GM23248 (cell line): Measurements from ENCODE around the gene MOB3B. TPM values are rescaled to one million over a fixed set of nuclear protein-coding genes. Genes with fewer than 3 reads are reported as not detected.

Experiments used
- DNase-seq: peaks from one replicate; pipeline ENCODE4 v3.0.0-alpha.2; 2015
- H2AFZ ChIP-seq: fragments of 200-600 bp; sonication (generic); 2 replicates; pipeline ENCODE4 v1.6.1; 2016; ENCODE audit warnings: antibody characterized with exemption
- H3F3A ChIP-seq: fragments of 200-600 bp; sonication (generic); 2 replicates; pipeline ENCODE4 v1.6.1; 2016; ENCODE audit warnings: mild to moderate bottlenecking, antibody characterized with exemption, mixed run types; ENCODE audit not compliant: insufficient read depth
- H3K27ac ChIP-seq: fragments of 200-600 bp; sonication (generic); 2 replicates; pipeline ENCODE4 v1.5.1; 2016; ENCODE audit warnings: mild to moderate bottlenecking
- H3K27me3 ChIP-seq: fragments of 200-600 bp; sonication (generic); replicated peaks from 2 replicates; pipeline ENCODE4 v1.6.1; 2016; ENCODE audit warnings: mild to moderate bottlenecking; ENCODE audit not compliant: insufficient read depth
- H3K36me3 ChIP-seq: fragments of 200-600 bp; sonication (generic); 2 replicates; pipeline ENCODE4 v1.6.1; 2016; ENCODE audit warnings: low read depth, mild to moderate bottlenecking
- H3K4me1 ChIP-seq: fragments of 200-600 bp; sonication (generic); 2 replicates; pipeline ENCODE4 v1.6.1; 2016; ENCODE audit warnings: mild to moderate bottlenecking; ENCODE audit not compliant: insufficient read depth
- H3K4me2 ChIP-seq: fragments of 200-600 bp; sonication (generic); one replicate; pipeline ENCODE4 v1.6.1; 2016; ENCODE audit warnings: mild to moderate bottlenecking; ENCODE audit not compliant: unreplicated experiment
- H3K4me3 ChIP-seq: fragments of 200-600 bp; sonication (generic); 2 replicates; pipeline ENCODE4 v1.5.1; 2016; ENCODE audit warnings: mild to moderate bottlenecking
- H3K79me2 ChIP-seq: fragments of 200-600 bp; sonication (generic); 2 replicates; pipeline ENCODE4 v1.6.1; 2016; ENCODE audit warnings: mild to moderate bottlenecking; ENCODE audit not compliant: insufficient read depth
- H3K9ac ChIP-seq: fragments of 200-600 bp; sonication (generic); 2 replicates; pipeline ENCODE4 v1.6.1; 2016; ENCODE audit warnings: mild to moderate bottlenecking
- H3K9me2 ChIP-seq: fragments of 200-600 bp; sonication (generic); 2 replicates; pipeline ENCODE4 v1.6.1; 2016; ENCODE audit warnings: mixed run types, mild to moderate bottlenecking, moderate library complexity; ENCODE audit not compliant: insufficient read depth
- H3K9me3 ChIP-seq: fragments of 200-600 bp; sonication (generic); one replicate; pipeline ENCODE4 v1.6.1; 2017; ENCODE audit warnings: low read depth
- H4K20me1 ChIP-seq: fragments of 200-600 bp; sonication (generic); 2 replicates; pipeline ENCODE4 v1.6.0; 2016; ENCODE audit not compliant: insufficient read depth
- EZH2 ChIP-seq: fragments of 200-600 bp; sonication (generic); IDR thresholded peaks from 2 replicates; pipeline ENCODE4 v1.6.1; 2018; ENCODE audit warnings: antibody characterized with exemption, mild to moderate bottlenecking; ENCODE audit not compliant: insufficient read depth, poor library complexity, severe bottlenecking
- EZH2phosphoT487 ChIP-seq: fragments of 200-600 bp; sonication (generic); IDR thresholded peaks from 2 replicates; pipeline ENCODE4 v1.6.1; 2018; ENCODE audit warnings: antibody characterized with exemption, moderate library complexity, mild to moderate bottlenecking, low read depth; ENCODE audit not compliant: insufficient read depth
- WGBS, 2 experiments: methylation state at CpG; one replicate each; pipeline ENCODE4 v1.1.6; 2015 to 2017; ENCODE audit warnings: low lambda C conversion rate in 2 of 2, low coverage in 1 of 2; ENCODE audit errors: missing lambda C conversion rate in 2 of 2; 5-methylcytosine and 5-hydroxymethylcytosine counted together
- in situ Hi-C: fragments of 300-500 bp; cut with MboI; formaldehyde crosslinking; loops from 2 replicates; pipeline ENCODE4 v1.15.0; 2020
- polyA plus RNA-seq: library from polyadenylated mRNA; unstranded; fragments of >200 nt; fragmentation: Nextera tagmentation; extraction: Ambion mirVana; gene quantifications from 2 replicates; pipeline ENCODE4 v1.2.1, GENCODE V29; 2016
- total RNA-seq: library from RNA; depleted of rRNA; stranded (reverse); fragments of >200 nt; shearing (Covaris generic); gene quantifications from 2 replicates; pipeline ENCODE4 v1.2.3, GENCODE V29; 2014

The MOB3B gene
- total and polyA plus RNA-seq, 2 experiments from 2014 or later, result 0.06 TPM; not detected in 1

DNA sequence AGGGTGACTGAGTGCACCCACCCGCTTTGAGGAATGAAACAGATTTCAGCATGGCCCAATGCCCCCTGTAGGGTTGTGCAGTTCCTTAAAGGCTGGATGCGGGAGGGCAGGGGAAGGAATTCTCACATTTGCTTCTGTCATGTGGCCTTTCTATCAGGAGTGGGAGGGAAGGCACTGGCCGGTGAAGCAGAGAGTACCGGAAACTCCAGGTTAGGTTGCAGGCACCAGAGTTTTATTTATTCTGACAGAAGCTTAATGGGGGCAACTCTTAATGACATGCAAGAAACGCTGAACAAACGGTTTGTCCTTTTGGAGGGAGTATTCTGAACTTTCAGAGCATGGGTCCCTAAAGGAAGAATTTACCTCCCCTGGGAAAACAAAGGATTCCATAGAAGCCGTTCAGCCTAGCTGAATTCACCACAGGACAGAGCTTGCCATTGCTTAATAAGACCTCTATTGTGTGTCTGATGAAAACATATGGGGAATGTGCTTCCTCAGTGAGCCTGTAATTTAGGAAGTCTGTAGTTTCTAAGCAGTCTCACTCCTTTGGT, 188.6 kb downstream of the MOB3B start:
- Histone ChIP-seq H3K36me3 (no peaks in the 10 kb centered on the region), H3K9me2 (no peaks in the 10 kb centered on the region), H3K27ac (no peak overlapping the region), H3K79me2 (no peaks in the 10 kb centered on the region), H3F3A (no peaks in the 10 kb centered on the region), H2AFZ (no peak overlapping the region), H3K9me3 (no peaks in the 10 kb centered on the region), H3K4me3 (no peak overlapping the region), H3K9ac (no peak overlapping the region), H3K4me2 (no peak overlapping the region), H3K27me3 (no peaks in the 10 kb centered on the region; the same call in 1 of the 2 replicates), H4K20me1 (no peaks in the 10 kb centered on the region), H3K4me1 (no peaks in the 10 kb centered on the region)
- no peak for DNase-seq
- TF ChIP-seq EZH2 (no peak), EZH2phosphoT487 (no peak)
- 41 to 44% methylated on average over 7 of the region's 7 CpGs for WGBS, 2 experiments
- in situ Hi-C loops, result loop anchor here (25.0 kb wide), 1 partner anchor 721 kb away; no protein-coding TSS in a partner anchor

DNA sequence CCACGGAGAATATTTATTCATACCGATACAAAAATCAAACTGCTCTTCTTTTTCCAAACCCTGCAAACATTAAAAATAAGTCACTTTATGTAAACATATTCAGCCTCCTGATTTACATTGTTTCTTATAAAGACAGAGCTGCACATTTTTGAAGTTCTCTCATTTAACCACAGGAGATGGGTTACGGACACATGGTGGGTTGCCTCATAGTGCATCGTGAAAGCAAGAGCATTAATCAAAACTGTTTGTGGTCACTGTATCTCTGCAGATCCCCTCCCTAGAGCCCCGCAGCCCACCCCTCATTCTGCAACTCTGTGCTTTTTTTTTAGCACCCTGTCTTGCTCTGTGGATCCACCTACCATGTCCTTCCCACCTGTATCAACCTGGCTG, 189.3 kb downstream of the MOB3B start:
- TF ChIP-seq EZH2phosphoT487, result no peak
- TF ChIP-seq EZH2, result no peak
- H3K9me2 ChIP-seq, result no peaks in the 10 kb centered on the region
- no peak overlapping the region for H3K9ac ChIP-seq
- DNase-seq, result no peak
- H3K36me3 ChIP-seq, result no peaks in the 10 kb centered on the region
- WGBS, 2 experiments, result 14% methylated on average over 5 of the region's 5 CpGs
- H3K4me2 ChIP-seq, result no peak overlapping the region
- H3K4me3 ChIP-seq, result no peak overlapping the region
- no peaks in the 10 kb centered on the region for H3K79me2 ChIP-seq
- no peak overlapping the region for H3K27ac ChIP-seq
- no peaks in the 10 kb centered on the region; the same call in 1 of the 2 replicates for H3K27me3 ChIP-seq
- H3K9me3 ChIP-seq, result no peaks in the 10 kb centered on the region
- no peak overlapping the region for H2AFZ ChIP-seq
- H3F3A ChIP-seq, result no peaks in the 10 kb centered on the region
- in situ Hi-C loops, result loop anchor here (25.0 kb wide), 1 partner anchor 722 kb away; no protein-coding TSS in a partner anchor
- H3K4me1 ChIP-seq, result no peaks in the 10 kb centered on the region
- no peaks in the 10 kb centered on the region for H4K20me1 ChIP-seq

DNA sequence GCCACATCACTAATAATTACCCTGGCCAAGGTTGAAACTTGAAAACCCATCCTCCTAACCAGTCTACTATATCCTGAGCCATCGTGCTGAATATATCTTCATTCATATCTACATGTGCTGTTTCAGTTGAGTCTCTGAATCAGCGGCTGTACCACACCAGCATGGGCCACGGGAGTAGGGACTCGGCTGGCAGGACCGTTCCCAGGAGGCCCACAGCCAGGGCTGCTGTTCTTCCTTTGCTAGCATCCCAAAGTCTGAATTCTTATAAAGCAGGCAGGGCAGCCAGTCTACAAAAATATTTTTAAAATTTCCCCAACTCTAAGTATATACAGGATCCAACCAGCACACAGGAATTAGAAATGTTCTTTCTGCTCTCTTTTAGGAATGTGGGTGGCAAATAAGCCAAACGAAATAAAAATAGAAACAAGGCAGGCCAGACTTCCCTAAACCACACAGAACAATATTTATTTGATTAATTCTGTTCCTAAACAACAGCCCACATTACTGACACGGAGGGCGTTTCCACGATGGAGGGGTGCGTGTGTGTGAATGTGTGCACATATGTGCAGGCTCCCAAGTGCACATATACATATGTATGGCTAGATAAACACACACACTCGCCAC, 189.8 kb downstream of the MOB3B start:
- H3K36me3 ChIP-seq, result no peaks in the 10 kb centered on the region
- no peak overlapping the region for H3K9ac ChIP-seq
- H3K9me3 ChIP-seq, result no peaks in the 10 kb centered on the region
- no peaks in the 10 kb centered on the region for H3K9me2 ChIP-seq
- H3K79me2 ChIP-seq, result no peaks in the 10 kb centered on the region
- H3F3A ChIP-seq, result no peaks in the 10 kb centered on the region
- in situ Hi-C loops, result loop anchor here (25.0 kb wide), 1 partner anchor 723 kb away; no protein-coding TSS in a partner anchor
- H3K4me3 ChIP-seq, result no peak overlapping the region
- no peak for DNase-seq
- no peak overlapping the region for H3K4me2 ChIP-seq
- TF ChIP-seq EZH2 (no peak), EZH2phosphoT487 (no peak)
- no peaks in the 10 kb centered on the region for H4K20me1 ChIP-seq
- no peaks in the 10 kb centered on the region; the same call in 1 of the 2 replicates for H3K27me3 ChIP-seq
- 10 to 11% methylated on average over 11 of the region's 11 CpGs for WGBS, 2 experiments
- H2AFZ ChIP-seq, result no peak overlapping the region
- H3K27ac ChIP-seq, result no peak overlapping the region
- H3K4me1 ChIP-seq, result no peaks in the 10 kb centered on the region

DNA sequence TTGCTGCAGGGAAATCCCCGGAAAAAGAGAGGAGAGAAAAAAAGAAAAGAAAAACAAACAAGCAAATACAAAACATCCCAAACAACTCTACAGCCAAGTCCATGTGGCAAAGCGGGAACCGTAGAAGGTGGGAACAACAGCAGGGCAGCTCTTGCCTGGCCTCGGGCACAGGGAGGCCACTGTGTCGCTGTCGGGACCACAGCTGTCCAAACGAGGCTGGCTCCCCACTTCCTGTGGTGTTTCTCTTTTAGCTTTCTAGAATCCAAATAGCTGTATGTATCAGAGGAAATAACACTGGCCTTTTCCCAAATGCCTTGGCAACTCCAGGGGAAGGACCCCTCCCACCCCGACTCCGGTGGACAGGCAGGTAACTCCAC, 191.1 kb downstream of the MOB3B start:
- no peak overlapping the region for H3K4me3 ChIP-seq
- no peaks in the 10 kb centered on the region for H3K4me1 ChIP-seq
- no peaks in the 10 kb centered on the region; the same call in 1 of the 2 replicates for H3K27me3 ChIP-seq
- H4K20me1 ChIP-seq, result no peaks in the 10 kb centered on the region
- no peaks in the 10 kb centered on the region for H3F3A ChIP-seq
- H3K79me2 ChIP-seq, result no peaks in the 10 kb centered on the region
- no peak overlapping the region for H3K27ac ChIP-seq
- TF ChIP-seq EZH2, result no peak
- TF ChIP-seq EZH2phosphoT487, result no peak
- no peak overlapping the region for H3K4me2 ChIP-seq
- no peak overlapping the region for H3K9ac ChIP-seq
- DNase-seq, result no peak
- WGBS, 2 experiments, result 78 to 81% methylated on average over 9 of the region's 9 CpGs
- no peaks in the 10 kb centered on the region for H3K36me3 ChIP-seq
- H3K9me3 ChIP-seq, result no peaks in the 10 kb centered on the region
- no peaks in the 10 kb centered on the region for H3K9me2 ChIP-seq
- in situ Hi-C loops, result loop anchor here (25.0 kb wide), 1 partner anchor 724 kb away; no protein-coding TSS in a partner anchor
- no peak overlapping the region for H2AFZ ChIP-seq
